NB4 (cell line): ENCODE results near the gene KLHL18.

Experiments used
- CTCF ChIP-seq: IDR thresholded peaks from one replicate; pipeline ENCODE4 v1.5.1; 2012; ENCODE audit warnings: low read depth, low read length
- POLR2A ChIP-seq: IDR thresholded peaks from 2 replicates; pipeline ENCODE4 v1.6.1; 2011; ENCODE audit warnings: mild to moderate bottlenecking; ENCODE audit not compliant: insufficient read length; ENCODE audit errors: extremely low read depth

DNA sequence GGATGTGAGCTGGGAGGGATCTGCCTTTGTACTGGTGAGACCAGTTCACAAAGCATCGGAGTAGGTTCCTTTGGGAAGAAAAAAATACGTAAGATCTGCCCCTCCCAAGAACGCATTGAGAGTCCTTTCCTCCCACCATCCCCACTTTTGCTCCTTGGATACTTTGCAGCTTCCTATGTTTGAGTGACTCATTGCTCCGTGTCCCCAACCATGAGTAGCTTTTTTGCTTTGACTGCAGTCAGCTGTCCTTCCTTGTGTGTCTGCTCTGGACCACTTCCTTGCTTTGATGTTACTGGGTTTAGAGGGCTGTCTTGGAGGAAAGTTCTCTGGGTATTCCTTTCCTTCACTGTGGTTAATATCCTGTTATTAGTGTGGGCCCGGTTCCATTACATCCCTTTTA, 54.9 kb downstream of the KLHL18 start:
- no peak for TF ChIP-seq CTCF
- TF ChIP-seq POLR2A: no peak
